ENCODE data around the gene DUSP1. TPM values are rescaled to one million over a fixed set of nuclear protein-coding genes. Genes with fewer than 3 reads are reported as not detected.

The DUSP1 gene
- total and polyA plus RNA-seq, 2 of the 4 experiments (the other 2 are of a cell fraction) = 304 to 467 TPM

GRCh38 chr5:172721455-172722326 lies 49.3 kb downstream of the DUSP1 start:
- ATAC-seq (ENCODE audit: low read depth) = 0 out of 2 replicates have a peak, but pooled peaks have one; percentile 28
- BruUV-seq (replicated peaks) = no TSS peak
- in situ Hi-C loops (cut with MboI; ENCODE audit: low sequenced_read_pairs) = loop anchor here (25.0 kb wide), 1 partner anchor 866 kb away; no protein-coding TSS in a partner anchor

More at GRCh38 chr5:172721455-172722326, 49.3 kb downstream of the DUSP1 start:
- H4K8ac ChIP-seq (ENCODE audit: low read depth in 2 of 2, low read length in 2 of 2) = no peak overlapping the region; a peak in 1 of 4 replicates
- peaks cover 3% of the 10 kb centered on the region; the same call in 1 of the 2 replicates for H3K9me1 ChIP-seq (ENCODE audit: insufficient read depth, low read length)
- WGBS, 2 experiments (ENCODE audit: extremely low coverage in 2 of 2, insufficient read length in 1 of 2) = 63% methylated on average over 5 of the region's 17 CpGs; no CpG with 5 or more reads in 1 of the 2 experiments
- peak overlapping the region; percentile 27 for H3K4me2 ChIP-seq (ENCODE audit: low read depth, low read length)
- no peaks in the 10 kb centered on the region for H3K36me3 ChIP-seq (ENCODE audit: control insufficient read depth, insufficient read depth, low read length)
- peak overlapping the region; percentile 33; the same call in 1 of the 2 replicates for H4K91ac ChIP-seq (ENCODE audit: insufficient read depth, low read depth, low read length)
- TF ChIP-seq CEBPB (IDR thresholded peaks at IDR 0.05; ENCODE audit: low read depth, low read length) = peak; percentile 89
- no peak for TF ChIP-seq BHLHE40 (IDR thresholded peaks at IDR 0.05; ENCODE audit: low read depth, low read length)
- peak overlapping the region; percentile 54; the same call in 1 of the 3 replicates for H2BK15ac ChIP-seq (ENCODE audit: low read depth, low read length)
- peaks cover 0 to 2% of the 10 kb centered on the region in 2 experiments; a peak in 2 of 4 replicates for H3K79me1 ChIP-seq (ENCODE audit: low read depth in 1 of 2, low read length in 2 of 2)
- peak overlapping the region; percentile 24; the same call in 1 of the 2 replicates for H3K4ac ChIP-seq (ENCODE audit: low read depth, low read length)
- no peak overlapping the region for H3K56ac ChIP-seq (ENCODE audit: extremely low read depth, insufficient read depth, low read length)
- peaks cover 3% of the 10 kb centered on the region; the same call in 1 of the 2 replicates for H3K27me3 ChIP-seq (ENCODE audit: control insufficient read depth, insufficient read depth, low read length)
- no peaks in the 10 kb centered on the region for H4K20me1 ChIP-seq (ENCODE audit: insufficient read depth, low read length)
- peaks cover 8% of the 10 kb centered on the region for H3K4me1 ChIP-seq (ENCODE audit: control insufficient read depth, insufficient read depth, low read length)
- H3K9me3 ChIP-seq (ENCODE audit: control insufficient read depth, insufficient read depth, low read length) = no peaks in the 10 kb centered on the region
- peak overlapping the region; percentile 28 for H4K5ac ChIP-seq (ENCODE audit: low read depth, low read length)
- no peak overlapping the region for H2AFZ ChIP-seq (replicated peaks; ENCODE audit: low read length, poor library complexity)
- no peak overlapping the region; the same call in 1 of the 2 replicates for H2AK5ac ChIP-seq (ENCODE audit: low read depth, low read length)
- no peak overlapping the region for H3K14ac ChIP-seq (replicated peaks; ENCODE audit: low read depth, low read length)
- POLR2A ChIA-PET (ENCODE audit: unreplicated experiment) = no interaction called here
- H2BK20ac ChIP-seq (ENCODE audit: low read depth, low read length) = peak overlapping the region; percentile 58
- no peak overlapping the region for H3K23ac ChIP-seq (ENCODE audit: low read depth, low read length)
- intact Hi-C loops (cut with micrococcal nuclease) (no loop called here), dilution Hi-C loops (cut with HindIII; ENCODE audit: low sequenced_read_pairs, unreplicated experiment) (no loop called here)
- H3K4me3 ChIP-seq (ENCODE audit: insufficient read depth, low read depth, low read length) = no peak overlapping the region
- peak; percentile 42 for DNase-seq
- no peak overlapping the region for H3K9ac ChIP-seq (ENCODE audit: low read depth, low read length)
- H2BK5ac ChIP-seq (ENCODE audit: low read depth, low read length, poor library complexity, severe bottlenecking) = no peak overlapping the region
- CTCF ChIA-PET = no interaction called here
- no peak overlapping the region for H3K18ac ChIP-seq (ENCODE audit: low read depth, low read length)
- peak overlapping the region; percentile 10; the same call in 1 of the 2 replicates for H2BK120ac ChIP-seq (ENCODE audit: low read depth, low read length)
- H3K27ac ChIP-seq (ENCODE audit: insufficient read depth, low read length) = no peak overlapping the region
- H2AK9ac ChIP-seq (replicated peaks; ENCODE audit: low read depth, low read length, poor library complexity) = no peak overlapping the region
